Measurements from ENCODE around the gene PHF21A. TPM values are rescaled to one million over a fixed set of nuclear protein-coding genes. Genes with fewer than 3 reads are reported as not detected.

PHF21A gene
- total RNA-seq, 1 donor from 2014 or later = 35.9 TPM

DNA sequence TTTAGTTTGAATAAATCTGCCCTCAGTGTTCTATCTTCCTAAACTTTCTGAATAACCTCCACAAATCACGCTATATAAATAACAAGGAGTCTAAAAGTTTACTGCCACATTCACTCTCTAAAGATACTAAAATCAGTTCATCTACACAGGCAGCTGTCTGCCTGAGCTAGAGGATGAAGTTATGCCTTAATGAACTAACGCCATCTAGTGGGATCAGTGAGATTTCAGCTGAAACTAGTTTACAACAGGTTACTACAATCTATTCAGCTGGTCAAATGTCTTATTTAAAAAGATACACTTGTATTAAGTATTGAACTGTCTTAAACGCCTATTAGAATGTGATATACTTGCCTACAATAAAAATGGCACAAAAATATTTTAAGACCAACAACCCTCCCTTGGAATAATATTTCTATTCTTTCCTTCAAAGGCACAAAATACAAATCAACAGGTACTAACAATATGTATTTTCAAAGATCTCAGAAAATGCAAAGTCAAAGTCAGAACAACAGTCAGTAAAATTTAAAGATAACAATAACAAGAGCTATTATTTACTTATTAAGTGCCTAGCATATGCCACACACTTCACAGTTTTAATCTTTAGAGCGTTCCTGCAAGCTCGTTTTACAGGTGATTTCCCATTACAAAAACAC is 114.7 kb downstream of the PHF21A start:
- no peak overlapping the region for H3K4me3 Mint-ChIP-seq (ENCODE audit: unreplicated experiment)
- no peaks in the 10 kb centered on the region for H3K9me3 Mint-ChIP-seq (ENCODE audit: low read depth)
- H3K27me3 Mint-ChIP-seq (ENCODE audit: low read depth) = no peaks in the 10 kb centered on the region
- TF ChIP-seq, protein P1, sequence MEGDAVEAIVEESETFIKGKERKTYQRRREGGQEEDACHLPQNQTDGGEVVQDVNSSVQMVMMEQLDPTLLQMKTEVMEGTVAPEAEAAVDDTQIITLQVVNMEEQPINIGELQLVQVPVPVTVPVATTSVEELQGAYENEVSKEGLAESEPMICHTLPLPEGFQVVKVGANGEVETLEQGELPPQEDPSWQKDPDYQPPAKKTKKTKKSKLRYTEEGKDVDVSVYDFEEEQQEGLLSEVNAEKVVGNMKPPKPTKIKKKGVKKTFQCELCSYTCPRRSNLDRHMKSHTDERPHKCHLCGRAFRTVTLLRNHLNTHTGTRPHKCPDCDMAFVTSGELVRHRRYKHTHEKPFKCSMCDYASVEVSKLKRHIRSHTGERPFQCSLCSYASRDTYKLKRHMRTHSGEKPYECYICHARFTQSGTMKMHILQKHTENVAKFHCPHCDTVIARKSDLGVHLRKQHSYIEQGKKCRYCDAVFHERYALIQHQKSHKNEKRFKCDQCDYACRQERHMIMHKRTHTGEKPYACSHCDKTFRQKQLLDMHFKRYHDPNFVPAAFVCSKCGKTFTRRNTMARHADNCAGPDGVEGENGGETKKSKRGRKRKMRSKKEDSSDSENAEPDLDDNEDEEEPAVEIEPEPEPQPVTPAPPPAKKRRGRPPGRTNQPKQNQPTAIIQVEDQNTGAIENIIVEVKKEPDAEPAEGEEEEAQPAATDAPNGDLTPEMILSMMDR (IDR thresholded peaks at IDR 0.05) = peak; percentile 94
- H3K27ac Mint-ChIP-seq (ENCODE audit: unreplicated experiment) = no peak overlapping the region
- no peak for DNase-seq (ENCODE audit: low spot score)
- H3K36me3 Mint-ChIP-seq (ENCODE audit: low read depth) = no peaks in the 10 kb centered on the region
- peaks cover 29% of the 10 kb centered on the region for H3K4me1 Mint-ChIP-seq (ENCODE audit: low read depth)

DNA sequence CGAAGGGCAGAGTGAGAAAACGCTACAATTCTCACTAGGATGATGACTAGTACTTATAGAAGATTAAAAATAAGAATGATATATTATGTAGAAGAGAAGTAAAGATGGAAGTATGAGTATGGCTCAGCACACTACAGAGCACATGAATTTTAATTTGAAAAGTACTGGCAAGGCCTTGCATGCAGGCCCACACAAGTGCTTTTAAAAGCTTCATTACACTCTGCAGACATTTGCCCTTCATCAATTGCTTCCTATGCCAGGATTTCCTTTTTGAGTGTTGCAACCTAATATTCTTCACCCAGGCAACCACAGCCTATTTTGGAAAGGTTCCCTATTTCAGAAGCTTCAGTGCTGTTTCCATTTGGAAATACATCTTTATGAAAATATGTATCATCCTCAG is 117.7 kb downstream of the PHF21A start:
- peaks cover 43% of the 10 kb centered on the region for H3K4me1 Mint-ChIP-seq (ENCODE audit: low read depth)
- peak overlapping the region; percentile 49 for H3K27ac Mint-ChIP-seq (ENCODE audit: unreplicated experiment)
- DNase-seq (ENCODE audit: low spot score) = no peak
- no peaks in the 10 kb centered on the region for H3K27me3 Mint-ChIP-seq (ENCODE audit: low read depth)
- TF ChIP-seq, protein P1 (IDR thresholded peaks at IDR 0.05) = no peak
- H3K4me3 Mint-ChIP-seq (ENCODE audit: unreplicated experiment) = no peak overlapping the region
- no peaks in the 10 kb centered on the region for H3K9me3 Mint-ChIP-seq (ENCODE audit: low read depth)
- H3K36me3 Mint-ChIP-seq (ENCODE audit: low read depth) = no peaks in the 10 kb centered on the region

DNA sequence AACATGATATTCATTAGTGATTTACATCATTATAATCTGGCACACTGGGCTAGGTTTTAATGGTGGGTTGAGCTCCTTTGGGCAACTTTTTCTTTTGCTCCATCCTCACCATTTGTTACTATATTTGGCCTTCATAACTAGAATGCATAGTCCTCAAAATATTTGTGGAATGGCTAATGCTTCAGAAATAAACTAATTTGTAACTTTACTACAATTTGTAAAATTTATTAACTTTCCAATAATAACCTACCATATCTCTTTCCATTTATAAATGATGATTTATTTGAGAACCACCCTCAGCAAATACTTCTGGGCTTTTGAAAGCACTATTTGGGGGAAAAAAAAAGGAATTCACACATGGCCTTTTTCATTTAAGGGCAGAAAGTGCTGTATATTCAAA is 119.1 kb downstream of the PHF21A start:
- H3K27ac Mint-ChIP-seq (ENCODE audit: unreplicated experiment) = peak overlapping the region; percentile 14
- H3K9me3 Mint-ChIP-seq (ENCODE audit: low read depth) = no peaks in the 10 kb centered on the region
- peaks cover 43% of the 10 kb centered on the region for H3K4me1 Mint-ChIP-seq (ENCODE audit: low read depth)
- H3K27me3 Mint-ChIP-seq (ENCODE audit: low read depth) = no peaks in the 10 kb centered on the region
- no peak for DNase-seq (ENCODE audit: low spot score)
- TF ChIP-seq, protein P1 (IDR thresholded peaks at IDR 0.05) = no peak
- H3K4me3 Mint-ChIP-seq (ENCODE audit: unreplicated experiment) = no peak overlapping the region
- H3K36me3 Mint-ChIP-seq (ENCODE audit: low read depth) = no peaks in the 10 kb centered on the region

DNA sequence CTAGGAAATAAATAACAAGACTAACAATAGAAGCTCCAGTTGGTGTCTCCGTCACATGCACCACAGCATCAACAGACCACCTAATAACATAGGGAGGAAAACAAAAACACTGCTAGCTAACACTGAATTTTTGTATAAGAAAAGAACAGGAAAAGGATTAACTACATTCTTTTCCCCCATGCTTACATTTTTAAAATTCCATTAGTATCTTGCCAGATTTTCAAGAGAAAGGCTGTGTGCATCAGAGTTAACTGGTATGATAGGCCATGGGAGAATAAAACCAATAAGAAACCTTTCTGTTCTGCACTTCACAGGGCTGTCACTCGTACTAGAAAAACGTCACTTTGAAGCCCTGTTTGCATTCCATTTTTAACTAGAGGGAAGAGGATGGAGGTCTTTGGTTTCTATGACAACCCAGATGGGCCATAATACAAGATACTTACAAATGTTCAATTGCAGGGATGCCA is 119.8 kb downstream of the PHF21A start:
- DNase-seq (ENCODE audit: low spot score) = no peak
- Mint-ChIP-seq H3K4me3 (ENCODE audit: unreplicated experiment) (no peak overlapping the region), H3K27me3 (ENCODE audit: low read depth) (no peaks in the 10 kb centered on the region), H3K9me3 (ENCODE audit: low read depth) (no peaks in the 10 kb centered on the region), H3K4me1 (ENCODE audit: low read depth) (peaks cover 43% of the 10 kb centered on the region), H3K36me3 (ENCODE audit: low read depth) (no peaks in the 10 kb centered on the region), H3K27ac (ENCODE audit: unreplicated experiment) (peak overlapping the region; percentile 65)
- TF ChIP-seq, protein P1 (IDR thresholded peaks at IDR 0.05) = no peak

DNA sequence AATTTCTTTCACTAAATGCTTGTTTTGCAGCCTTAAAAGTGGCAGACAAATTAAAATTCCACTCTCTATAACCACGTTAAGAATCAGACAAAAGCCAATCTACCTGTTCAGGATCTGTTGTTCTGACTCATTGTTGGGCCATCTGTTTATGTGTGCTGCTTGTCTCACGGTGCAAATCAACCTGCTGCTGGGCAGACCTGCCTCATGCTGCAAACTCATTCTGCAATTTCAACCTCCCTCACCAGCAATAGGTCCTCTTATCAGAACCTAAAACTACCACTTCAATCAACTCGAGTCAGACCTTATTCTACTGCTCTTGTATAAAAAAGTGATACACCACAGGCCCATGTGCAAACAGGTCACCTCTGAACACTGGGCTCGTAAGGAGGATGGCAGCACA is 123.7 kb downstream of the PHF21A start:
- TF ChIP-seq, protein P1 (IDR thresholded peaks at IDR 0.05) = no peak
- peaks cover 46% of the 10 kb centered on the region for H3K4me1 Mint-ChIP-seq (ENCODE audit: low read depth)
- H3K36me3 Mint-ChIP-seq (ENCODE audit: low read depth) = no peaks in the 10 kb centered on the region
- H3K27me3 Mint-ChIP-seq (ENCODE audit: low read depth) = no peaks in the 10 kb centered on the region
- DNase-seq (ENCODE audit: low spot score) = no peak
- no peaks in the 10 kb centered on the region for H3K9me3 Mint-ChIP-seq (ENCODE audit: low read depth)
- H3K4me3 Mint-ChIP-seq (ENCODE audit: unreplicated experiment) = no peak overlapping the region
- H3K27ac Mint-ChIP-seq (ENCODE audit: unreplicated experiment) = no peak overlapping the region

Data from chondrocyte (in vitro differentiated cells).